Trophoblast cell (in vitro differentiated cells and primary cell): ENCODE data around the gene EEIG1.

Experiments used
- DNase-seq, 2 donors: peaks; one replicate each; pipeline ENCODE4 v3.0.0-alpha.2; 2016
- H2AFZ ChIP-seq: 2 replicates; pipeline ENCODE4 v1.6.1; 2013; ENCODE audit warnings: low read length, moderate library complexity, mild to moderate bottlenecking; ENCODE audit not compliant: insufficient read depth, poor library complexity
- H2AK5ac ChIP-seq: 2 replicates; pipeline ENCODE4 v1.6.1; 2013; ENCODE audit warnings: mild to moderate bottlenecking, low read length
- H2BK120ac ChIP-seq: 2 replicates; pipeline ENCODE4 v1.6.1; 2013; ENCODE audit warnings: low read length, mild to moderate bottlenecking, moderate library complexity; ENCODE audit not compliant: insufficient read depth, poor library complexity
- H2BK12ac ChIP-seq: 2 replicates; pipeline ENCODE4 v1.6.1; 2013; ENCODE audit warnings: mild to moderate bottlenecking, low read length, moderate library complexity
- H2BK5ac ChIP-seq: 2 replicates; pipeline ENCODE4 v1.6.1; 2013; ENCODE audit warnings: low read length, low read depth, moderate library complexity, mild to moderate bottlenecking; ENCODE audit not compliant: poor library complexity
- H3K14ac ChIP-seq: 2 replicates; pipeline ENCODE4 v1.6.1; 2013; ENCODE audit warnings: mild to moderate bottlenecking, low read length
- H3K18ac ChIP-seq: 2 replicates; pipeline ENCODE4 v1.6.1; 2013; ENCODE audit warnings: mild to moderate bottlenecking, low read length
- H3K23ac ChIP-seq: 2 replicates; pipeline ENCODE4 v1.6.1; 2013; ENCODE audit warnings: low read length
- H3K27ac ChIP-seq: 2 replicates; pipeline ENCODE4 v1.5.1; 2013; ENCODE audit warnings: low read depth, mild to moderate bottlenecking, inconsistent platforms, low read length, moderate library complexity
- H3K27me3 ChIP-seq: 2 replicates; pipeline ENCODE4 v1.6.1; 2013; ENCODE audit warnings: inconsistent platforms, mild to moderate bottlenecking, low read length, moderate library complexity; ENCODE audit not compliant: insufficient read depth
- H3K36me3 ChIP-seq, 2 experiments: 1 replicate in 1 of 2; 2 replicates in 1 of 2; pipeline ENCODE4 v1.6.1; 2013; ENCODE audit warnings: low read length in 2 of 2, mild to moderate bottlenecking in 2 of 2, moderate library complexity in 1 of 2; ENCODE audit not compliant: insufficient read depth in 2 of 2, control insufficient read depth in 1 of 2
- H3K4ac ChIP-seq: 2 replicates; pipeline ENCODE4 v1.6.1; 2013; ENCODE audit warnings: low read depth, mild to moderate bottlenecking, low read length, moderate library complexity
- H3K4me1 ChIP-seq, 2 experiments: 1 replicate in 1 of 2; 2 replicates in 1 of 2; pipeline ENCODE4 v1.6.1; 2013; ENCODE audit warnings: low read length in 2 of 2, mild to moderate bottlenecking in 2 of 2, moderate library complexity in 1 of 2; ENCODE audit not compliant: insufficient read depth in 2 of 2, control insufficient read depth in 1 of 2
- H3K4me2 ChIP-seq: 2 replicates; pipeline ENCODE4 v1.6.1; 2013; ENCODE audit warnings: inconsistent platforms, mild to moderate bottlenecking, low read length, moderate library complexity
- H3K4me3 ChIP-seq: 2 replicates; pipeline ENCODE4 v1.5.1; 2013; ENCODE audit warnings: mild to moderate bottlenecking, low read depth, low read length, inconsistent platforms
- H3K79me1 ChIP-seq: one replicate; pipeline ENCODE4 v1.6.1; 2013; ENCODE audit warnings: low read length
- H3K79me2 ChIP-seq: 2 replicates; pipeline ENCODE4 v1.6.1; 2013; ENCODE audit warnings: low read length, mild to moderate bottlenecking; ENCODE audit not compliant: control insufficient read depth, insufficient read depth, poor library complexity
- H3K9ac ChIP-seq: 2 replicates; pipeline ENCODE4 v1.6.1; 2013; ENCODE audit warnings: mild to moderate bottlenecking, low read length
- H3K9me3 ChIP-seq: 2 replicates; pipeline ENCODE4 v1.6.1; 2013; ENCODE audit warnings: low read depth, mild to moderate bottlenecking, control low read depth, inconsistent platforms, low read length; ENCODE audit not compliant: insufficient read depth
- H4K12ac ChIP-seq: 2 replicates; pipeline ENCODE4 v1.6.1; 2013; ENCODE audit warnings: low read depth, mild to moderate bottlenecking, low read length, moderate library complexity
- H4K8ac ChIP-seq: 2 replicates; pipeline ENCODE4 v1.6.1; 2013; ENCODE audit warnings: low read depth, mild to moderate bottlenecking, low read length, moderate library complexity
- H4K91ac ChIP-seq: one replicate; pipeline ENCODE4 v1.6.1; 2013; ENCODE audit warnings: low read depth, mild to moderate bottlenecking, low read length, moderate library complexity
- WGBS: extraction: QIAGEN DNeasy Blood & Tissue Kit; methylation state at CpG from one replicate; pipeline ENCODE4 v1.1.7; 2013; ENCODE audit warnings: missing lambda C conversion rate; ENCODE audit not compliant: insufficient read length, insufficient coverage; ENCODE audit errors: extremely low coverage; 5-methylcytosine and 5-hydroxymethylcytosine counted together

Gene EEIG1

GRCh38 chr9:128009639-128010038, 28.9 kb upstream of the EEIG1 start:
- no peak overlapping the region for H3K4me3 ChIP-seq
- H3K18ac ChIP-seq: no peak overlapping the region
- H2AK5ac ChIP-seq: no peak overlapping the region
- H4K12ac ChIP-seq: no peak overlapping the region
- H2BK12ac ChIP-seq: no peak overlapping the region
- H3K36me3 ChIP-seq: peaks cover 0 to 2% of the 10 kb centered on the region in 2 experiments
- no peak overlapping the region for H4K8ac ChIP-seq
- no peak overlapping the region for H3K9ac ChIP-seq
- no peak overlapping the region for H3K4ac ChIP-seq
- H3K79me1 ChIP-seq: peaks cover 4% of the 10 kb centered on the region
- H4K91ac ChIP-seq: no peak overlapping the region
- H3K23ac ChIP-seq: no peak overlapping the region
- WGBS: no CpG with 5 or more reads among the region's 9 CpGs
- DNase-seq: no peak
- H3K27ac ChIP-seq: no peak overlapping the region
- H3K9me3 ChIP-seq: no peaks in the 10 kb centered on the region
- H3K14ac ChIP-seq: no peak overlapping the region
- H3K4me2 ChIP-seq: no peak overlapping the region
- no peaks in the 10 kb centered on the region for H3K27me3 ChIP-seq
- H2AFZ ChIP-seq: no peak overlapping the region
- H2BK5ac ChIP-seq: no peak overlapping the region
- H2BK120ac ChIP-seq: no peak overlapping the region
- peaks cover 3 to 12% of the 10 kb centered on the region in 2 experiments for H3K4me1 ChIP-seq
- H3K79me2 ChIP-seq: no peaks in the 10 kb centered on the region

DNA sequence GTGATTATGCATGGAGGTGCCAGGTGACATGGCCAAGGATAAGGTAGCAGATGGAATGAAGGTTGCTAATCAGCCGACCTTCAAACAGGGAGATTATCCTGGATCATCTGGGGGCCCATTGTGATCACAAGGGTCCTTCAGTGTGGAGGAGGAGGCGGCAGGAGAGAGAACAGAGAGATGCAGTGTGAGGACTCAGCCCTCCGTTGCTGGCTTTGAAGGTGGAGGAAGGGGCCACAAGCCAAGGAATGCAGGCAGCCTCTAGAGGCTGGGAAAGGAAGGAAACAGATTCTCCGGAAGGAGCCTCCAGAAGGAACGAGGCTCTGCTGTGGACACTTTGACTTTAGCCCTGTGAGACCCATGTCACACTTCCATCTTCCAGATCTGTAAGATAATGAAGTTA, 27.4 kb upstream of the EEIG1 start:
- H3K36me3 ChIP-seq: peaks cover 0 to 2% of the 10 kb centered on the region in 2 experiments
- H3K9ac ChIP-seq: no peak overlapping the region
- peaks cover 12 to 22% of the 10 kb centered on the region in 2 experiments for H3K4me1 ChIP-seq
- H4K8ac ChIP-seq: no peak overlapping the region
- no peak overlapping the region for H2AFZ ChIP-seq
- no peak overlapping the region for H3K27ac ChIP-seq
- no peaks in the 10 kb centered on the region for H3K27me3 ChIP-seq
- H4K91ac ChIP-seq: no peak overlapping the region
- H3K23ac ChIP-seq: no peak overlapping the region
- H3K9me3 ChIP-seq: no peaks in the 10 kb centered on the region
- DNase-seq: peak in 1 of 2 donors; percentile 22
- no peak overlapping the region for H2BK5ac ChIP-seq
- no peak overlapping the region for H3K18ac ChIP-seq
- no peak overlapping the region for H3K4ac ChIP-seq
- H2BK120ac ChIP-seq: no peak overlapping the region
- H2BK12ac ChIP-seq: peak overlapping the region; percentile 16
- H4K12ac ChIP-seq: no peak overlapping the region
- no peak overlapping the region for H2AK5ac ChIP-seq
- no CpG with 5 or more reads among the region's 5 CpGs for WGBS
- no peak overlapping the region for H3K4me3 ChIP-seq
- H3K79me1 ChIP-seq: peaks cover 12% of the 10 kb centered on the region
- H3K4me2 ChIP-seq: no peak overlapping the region
- no peaks in the 10 kb centered on the region for H3K79me2 ChIP-seq
- H3K14ac ChIP-seq: no peak overlapping the region

DNA sequence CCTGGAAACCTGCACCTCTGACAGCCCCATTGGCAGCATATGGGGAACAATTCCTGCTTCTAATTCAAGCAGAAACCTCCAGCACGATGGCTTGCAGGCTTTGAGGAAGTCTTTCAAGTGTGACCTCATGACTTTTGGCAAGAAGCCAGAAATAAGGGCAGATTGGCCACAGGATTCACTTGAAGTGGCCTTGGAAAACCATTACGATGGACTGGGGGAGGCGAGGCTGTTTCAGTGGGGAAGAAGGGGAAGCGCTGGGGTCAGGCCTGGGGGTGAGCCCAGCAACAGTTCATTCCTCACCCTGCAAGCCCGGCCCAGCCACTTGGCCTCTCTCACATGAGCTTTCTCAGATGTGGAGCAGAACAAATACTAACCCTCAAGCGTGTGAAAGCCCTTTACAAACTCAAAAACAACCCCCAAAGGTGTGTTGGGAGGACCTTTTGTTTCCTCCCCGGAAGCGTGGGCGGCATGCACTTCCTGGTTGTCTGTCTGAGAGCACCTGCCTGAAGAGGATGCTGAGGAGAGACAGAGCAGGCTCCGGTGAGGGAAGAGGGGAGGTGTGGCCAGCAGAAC, 26.9 kb upstream of the EEIG1 start:
- peaks cover 12% of the 10 kb centered on the region for H3K79me1 ChIP-seq
- no peak overlapping the region for H3K23ac ChIP-seq
- WGBS: no CpG with 5 or more reads among the region's 10 CpGs

GRCh38 chr9:128006332-128006996, 25.7 kb upstream of the EEIG1 start:
- Histone ChIP-seq H3K27me3 (no peaks in the 10 kb centered on the region), H3K9me3 (no peaks in the 10 kb centered on the region), H3K9ac (no peak overlapping the region), H3K27ac (peak overlapping the region; percentile 59), H2AFZ (no peak overlapping the region), H4K8ac (no peak overlapping the region), H3K14ac (no peak overlapping the region), H3K79me2 (peaks cover 3% of the 10 kb centered on the region), H3K79me1 (peaks cover 19% of the 10 kb centered on the region), H3K4me1 (peaks cover 16 to 31% of the 10 kb centered on the region in 2 experiments), H2BK5ac (no peak overlapping the region), H2BK120ac (peak overlapping the region; percentile 40), H3K4ac (no peak overlapping the region), H4K91ac (no peak overlapping the region), H3K23ac (no peak overlapping the region), H3K18ac (no peak overlapping the region), H2AK5ac (no peak overlapping the region), H2BK12ac (no peak overlapping the region), H3K4me3 (no peak overlapping the region), H3K36me3 (peaks cover 0 to 2% of the 10 kb centered on the region in 2 experiments), H4K12ac (no peak overlapping the region), H3K4me2 (no peak overlapping the region)
- no CpG with 5 or more reads among the region's 11 CpGs for WGBS
- peak in 1 of 2 donors; percentile 77 for DNase-seq

More for the DNA sequence above, 26.9 kb upstream of the EEIG1 start:
- H2AK5ac ChIP-seq: no peak overlapping the region
- H3K79me2 ChIP-seq: no peaks in the 10 kb centered on the region
- H3K14ac ChIP-seq: peak overlapping the region; percentile 16
- peak overlapping the region; percentile 8 for H2AFZ ChIP-seq
- peak overlapping the region; percentile 63 for H2BK120ac ChIP-seq
- no peak overlapping the region for H3K4me2 ChIP-seq
- no peak overlapping the region for H3K18ac ChIP-seq
- H4K91ac ChIP-seq: peak overlapping the region; percentile 70
- no peak overlapping the region for H4K8ac ChIP-seq
- no peaks in the 10 kb centered on the region for H3K27me3 ChIP-seq
- H3K9me3 ChIP-seq: no peaks in the 10 kb centered on the region
- peaks cover 0 to 2% of the 10 kb centered on the region in 2 experiments for H3K36me3 ChIP-seq
- H3K4me3 ChIP-seq: no peak overlapping the region
- H3K27ac ChIP-seq: peak overlapping the region; percentile 3
- no peak overlapping the region for H2BK5ac ChIP-seq
- H3K4ac ChIP-seq: no peak overlapping the region
- DNase-seq: peak in 1 of 2 donors; percentile 69
- peak overlapping the region; percentile 5 for H2BK12ac ChIP-seq
- H3K4me1 ChIP-seq: peaks cover 12 to 24% of the 10 kb centered on the region in 2 experiments
- no peak overlapping the region for H4K12ac ChIP-seq
- no peak overlapping the region for H3K9ac ChIP-seq
